Neural progenitor cell (in vitro differentiated cells): ENCODE results near the gene MYO3A.

Experiments
- EZH2 ChIP-seq: fragments of 200-600 bp; sonication (generic); IDR thresholded peaks from 2 replicates; pipeline ENCODE4 v1.6.1; 2017; ENCODE audit warnings: antibody characterized with exemption, mild to moderate bottlenecking, moderate library complexity
- TF ChIP-seq, protein P1 (sequence below): fragments of 200-600 bp; sonication (generic); IDR thresholded peaks from 2 replicates; pipeline ENCODE4 v1.5.1; 2017; ENCODE audit warnings: antibody characterized with exemption, mild to moderate bottlenecking

DNA sequence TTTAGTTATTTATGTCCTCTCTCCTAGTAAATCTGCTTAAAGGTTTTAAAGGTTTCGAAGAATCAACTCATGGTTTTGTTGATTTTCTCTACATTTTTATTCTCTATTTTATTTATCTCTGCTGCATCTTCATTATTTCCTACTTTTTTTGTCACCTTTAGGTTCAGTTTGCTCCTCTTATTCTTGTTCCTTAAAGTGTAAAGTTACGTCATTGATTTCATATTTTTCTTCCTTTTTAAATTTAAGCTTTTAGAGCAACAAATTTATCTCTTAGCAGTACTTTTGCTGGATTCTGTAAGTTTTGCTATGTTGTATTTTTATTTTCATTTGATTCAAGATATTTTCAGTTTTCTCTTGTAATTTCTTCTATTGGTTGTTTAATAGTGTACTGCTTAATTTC, 10.7 kb downstream of the MYO3A start:
- TF ChIP-seq, protein P1, sequence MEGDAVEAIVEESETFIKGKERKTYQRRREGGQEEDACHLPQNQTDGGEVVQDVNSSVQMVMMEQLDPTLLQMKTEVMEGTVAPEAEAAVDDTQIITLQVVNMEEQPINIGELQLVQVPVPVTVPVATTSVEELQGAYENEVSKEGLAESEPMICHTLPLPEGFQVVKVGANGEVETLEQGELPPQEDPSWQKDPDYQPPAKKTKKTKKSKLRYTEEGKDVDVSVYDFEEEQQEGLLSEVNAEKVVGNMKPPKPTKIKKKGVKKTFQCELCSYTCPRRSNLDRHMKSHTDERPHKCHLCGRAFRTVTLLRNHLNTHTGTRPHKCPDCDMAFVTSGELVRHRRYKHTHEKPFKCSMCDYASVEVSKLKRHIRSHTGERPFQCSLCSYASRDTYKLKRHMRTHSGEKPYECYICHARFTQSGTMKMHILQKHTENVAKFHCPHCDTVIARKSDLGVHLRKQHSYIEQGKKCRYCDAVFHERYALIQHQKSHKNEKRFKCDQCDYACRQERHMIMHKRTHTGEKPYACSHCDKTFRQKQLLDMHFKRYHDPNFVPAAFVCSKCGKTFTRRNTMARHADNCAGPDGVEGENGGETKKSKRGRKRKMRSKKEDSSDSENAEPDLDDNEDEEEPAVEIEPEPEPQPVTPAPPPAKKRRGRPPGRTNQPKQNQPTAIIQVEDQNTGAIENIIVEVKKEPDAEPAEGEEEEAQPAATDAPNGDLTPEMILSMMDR = no peak
- no peak for TF ChIP-seq EZH2
